A549 treated with AZD2906 at 1 μM for 4 hours (cell line): ENCODE data around the gene CMTM1. TPM values are rescaled to one million over a fixed set of nuclear protein-coding genes. Genes with fewer than 3 reads are reported as not detected.

ENCODE experiments used
- total RNA-seq: library from RNA; stranded (reverse); fragments of 200-300 nt; extraction: Qiagen RNA extraction; gene quantifications from 5 replicates; pipeline ENCODE4 v1.2.3, GENCODE V29; 2022

The CMTM1 gene, protein sequence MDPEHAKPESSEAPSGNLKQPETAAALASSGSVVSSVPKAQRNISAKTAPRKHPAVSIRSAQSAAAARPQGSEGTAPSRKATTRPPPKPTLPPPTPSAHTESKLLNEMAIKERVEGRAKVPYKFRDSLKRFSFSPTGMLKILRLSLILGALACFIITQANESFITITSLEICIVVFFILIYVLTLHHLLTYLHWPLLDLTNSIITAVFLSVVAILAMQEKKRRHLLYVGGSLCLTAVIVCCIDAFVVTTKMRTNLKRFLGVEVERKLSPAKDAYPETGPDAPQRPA
- total RNA-seq: 1.1 to 1.6 TPM (median 1.5 TPM) in 5 replicates

DNA sequence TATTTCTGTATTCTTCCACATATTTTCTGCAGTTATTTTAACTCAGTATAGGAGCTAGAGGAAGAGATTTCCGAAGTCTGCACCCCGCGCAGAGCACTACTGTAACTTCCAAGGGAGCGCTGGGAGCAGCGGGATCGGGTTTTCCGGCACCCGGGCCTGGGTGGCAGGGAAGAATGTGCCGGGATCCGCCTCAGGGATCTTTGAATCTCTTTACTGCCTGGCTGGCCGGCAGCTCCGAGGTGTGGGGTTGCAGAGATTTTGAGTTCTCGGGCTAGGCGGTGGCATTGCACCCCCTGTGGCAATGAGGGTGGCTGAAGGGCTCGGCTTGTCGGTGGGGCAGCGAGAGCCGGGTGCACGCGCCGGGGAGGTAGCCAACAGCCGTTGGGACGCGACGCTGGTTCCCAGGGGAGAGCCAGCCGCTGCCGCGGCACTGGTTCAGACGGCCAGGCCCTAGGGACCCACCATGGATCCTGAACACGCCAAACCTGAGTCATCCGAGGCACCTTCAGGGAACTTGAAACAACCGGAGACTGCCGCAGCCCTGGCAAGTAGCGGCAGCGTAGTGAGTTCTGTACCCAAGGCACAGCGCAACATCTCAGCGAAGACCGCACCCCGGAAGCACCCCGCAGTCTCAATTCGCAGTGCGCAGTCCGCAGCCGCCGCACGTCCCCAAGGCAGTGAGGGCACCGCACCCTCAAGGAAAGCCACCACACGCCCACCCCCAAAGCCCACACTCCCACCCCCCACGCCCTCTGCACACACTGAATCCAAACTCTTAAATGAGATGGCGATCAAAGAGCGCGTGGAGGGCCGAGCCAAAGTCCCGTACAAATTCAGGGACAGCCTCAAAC lies at the start of gene CMTM1:
Gene CMTM1 (plus strand): TSS at position 389 of the 851 bp plus-strand sequence. CDS start 75 bp downstream, at position 464.

DNA sequence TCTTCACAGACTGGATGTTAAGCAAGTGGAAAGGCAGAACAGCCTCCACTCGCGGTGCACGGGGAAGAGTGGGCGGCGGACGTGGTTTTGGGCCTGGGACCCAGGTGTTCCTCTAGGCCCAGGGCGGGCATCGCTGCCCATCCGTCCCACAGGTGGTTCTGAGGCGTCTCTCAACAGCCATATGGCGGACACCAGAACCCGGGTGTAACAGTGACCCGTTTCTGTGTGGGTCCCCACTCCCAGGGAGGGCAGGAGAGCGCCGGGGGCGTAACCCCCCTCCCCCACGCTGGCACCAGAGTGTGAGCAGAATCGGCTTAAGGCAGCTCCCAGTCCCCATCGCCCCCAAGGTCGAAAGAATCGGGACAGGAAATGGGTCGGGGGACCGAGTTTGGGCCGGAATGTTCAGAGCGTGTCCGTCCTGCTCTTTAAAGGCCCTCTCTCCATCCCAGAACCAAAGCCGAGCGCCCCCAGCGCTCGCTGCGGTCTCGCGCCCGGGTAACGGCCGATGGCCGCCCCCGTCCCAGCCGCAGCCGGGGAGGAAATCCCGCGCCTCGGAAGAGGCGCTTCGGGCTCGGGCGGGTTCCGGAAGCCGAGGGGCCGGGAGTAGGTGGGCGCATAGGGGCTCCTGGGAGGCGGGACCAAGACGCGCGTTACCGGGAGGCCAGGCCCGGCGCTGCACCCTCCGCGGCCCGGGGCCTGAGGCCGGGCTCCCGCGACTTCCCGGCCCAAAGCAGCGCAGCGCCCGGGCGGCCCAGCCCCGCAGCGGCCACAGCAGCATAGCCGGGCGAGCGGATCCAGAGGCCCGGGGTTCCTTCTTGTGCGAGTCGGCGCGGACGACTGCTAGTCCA lies 16.7 kb upstream of the CMTM1 start, which contains the start of gene TK2:
Gene TK2 (minus strand): TSS at position 839 of the 848 bp plus-strand sequence. CDS start 61 bp downstream, at position 778.

DNA sequence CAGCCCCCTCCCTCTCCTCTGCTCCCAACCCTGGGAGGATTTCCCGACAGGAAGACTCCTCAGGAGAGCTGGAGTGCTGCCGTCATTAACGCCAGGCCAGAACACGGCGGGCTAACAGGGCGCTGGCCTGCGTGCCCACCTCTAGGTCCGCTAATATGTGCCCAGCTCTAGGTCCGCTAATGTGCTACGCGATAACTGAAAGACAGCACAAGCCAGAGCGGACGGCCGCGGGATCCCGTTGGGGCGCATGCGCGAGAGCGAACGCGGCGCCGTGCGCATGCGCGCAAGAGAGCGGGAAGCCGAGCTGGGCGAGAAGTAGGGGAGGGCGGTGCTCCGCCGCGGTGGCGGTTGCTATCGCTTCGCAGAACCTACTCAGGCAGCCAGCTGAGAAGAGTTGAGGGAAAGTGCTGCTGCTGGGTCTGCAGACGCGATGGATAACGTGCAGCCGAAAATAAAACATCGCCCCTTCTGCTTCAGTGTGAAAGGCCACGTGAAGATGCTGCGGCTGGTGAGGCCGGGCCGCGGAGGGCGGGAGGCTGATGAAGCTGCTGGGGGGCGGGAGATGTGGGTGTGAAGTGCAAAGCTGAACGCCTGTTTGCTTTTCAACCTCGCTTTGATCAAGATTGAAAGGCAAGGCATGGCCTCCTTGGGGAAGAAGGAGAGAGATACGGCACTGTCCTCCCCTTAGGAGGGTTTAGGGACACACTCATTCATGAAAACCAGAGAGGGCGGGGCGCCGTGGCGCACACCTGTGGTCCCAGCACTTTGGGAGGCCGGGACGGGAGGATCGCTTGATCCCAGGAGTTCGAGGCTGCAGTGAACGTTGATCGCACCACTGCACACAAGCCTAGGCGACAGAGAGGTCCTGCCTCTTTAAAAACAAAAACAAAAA lies 13.7 kb upstream of the CMTM1 start, which contains the start of gene CKLF:
Gene CKLF (plus strand): TSS at position 291 of the 892 bp plus-strand sequence. CDS start 140 bp downstream, at position 431.

DNA sequence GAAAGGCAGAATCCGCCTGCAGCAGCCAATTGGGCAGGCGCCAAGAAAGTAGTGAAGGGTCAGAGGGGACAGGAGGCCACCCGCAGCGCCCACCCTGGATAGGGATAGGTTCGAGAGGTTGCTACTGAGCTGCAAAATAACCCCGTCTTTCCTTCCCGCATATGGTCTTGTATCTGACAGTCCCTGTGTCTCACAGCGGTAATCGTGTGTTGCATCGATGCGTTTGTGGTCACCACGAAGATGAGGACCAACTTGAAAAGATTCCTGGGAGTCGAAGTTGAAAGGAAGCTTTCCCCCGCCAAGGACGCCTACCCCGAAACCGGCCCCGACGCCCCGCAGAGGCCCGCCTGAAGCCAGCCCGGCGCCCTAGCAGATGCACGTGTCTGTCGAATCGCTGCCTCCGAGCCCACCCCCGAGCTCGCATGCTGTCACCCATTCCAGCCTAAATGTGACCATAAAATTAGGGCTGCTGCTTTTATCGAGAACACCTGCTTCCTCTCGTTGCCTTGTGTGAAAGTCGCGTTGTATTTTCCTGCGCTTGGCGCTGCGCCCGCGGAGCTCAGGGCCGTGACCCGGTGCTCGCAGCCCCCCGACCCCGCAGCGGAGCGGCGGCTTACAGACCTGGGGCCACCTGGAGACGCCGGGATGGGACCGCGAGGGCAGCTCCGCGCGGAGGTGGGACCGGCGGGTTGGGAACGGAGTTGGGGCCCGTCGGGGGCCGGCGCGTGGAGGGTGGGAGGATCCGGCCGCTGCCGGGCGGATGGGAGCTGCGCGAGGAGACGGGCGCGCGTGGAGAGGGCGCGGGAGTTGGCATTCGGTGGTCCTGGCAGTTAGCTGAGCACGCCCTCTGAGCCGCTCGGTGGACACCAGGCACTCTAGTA lies 12.7 kb downstream of the CMTM1 start, which contains the start of gene CMTM2:
Gene CMTM2 (plus strand): TSS at position 813 of the 881 bp plus-strand sequence. CDS start 145 bp downstream, outside the sequence.

DNA sequence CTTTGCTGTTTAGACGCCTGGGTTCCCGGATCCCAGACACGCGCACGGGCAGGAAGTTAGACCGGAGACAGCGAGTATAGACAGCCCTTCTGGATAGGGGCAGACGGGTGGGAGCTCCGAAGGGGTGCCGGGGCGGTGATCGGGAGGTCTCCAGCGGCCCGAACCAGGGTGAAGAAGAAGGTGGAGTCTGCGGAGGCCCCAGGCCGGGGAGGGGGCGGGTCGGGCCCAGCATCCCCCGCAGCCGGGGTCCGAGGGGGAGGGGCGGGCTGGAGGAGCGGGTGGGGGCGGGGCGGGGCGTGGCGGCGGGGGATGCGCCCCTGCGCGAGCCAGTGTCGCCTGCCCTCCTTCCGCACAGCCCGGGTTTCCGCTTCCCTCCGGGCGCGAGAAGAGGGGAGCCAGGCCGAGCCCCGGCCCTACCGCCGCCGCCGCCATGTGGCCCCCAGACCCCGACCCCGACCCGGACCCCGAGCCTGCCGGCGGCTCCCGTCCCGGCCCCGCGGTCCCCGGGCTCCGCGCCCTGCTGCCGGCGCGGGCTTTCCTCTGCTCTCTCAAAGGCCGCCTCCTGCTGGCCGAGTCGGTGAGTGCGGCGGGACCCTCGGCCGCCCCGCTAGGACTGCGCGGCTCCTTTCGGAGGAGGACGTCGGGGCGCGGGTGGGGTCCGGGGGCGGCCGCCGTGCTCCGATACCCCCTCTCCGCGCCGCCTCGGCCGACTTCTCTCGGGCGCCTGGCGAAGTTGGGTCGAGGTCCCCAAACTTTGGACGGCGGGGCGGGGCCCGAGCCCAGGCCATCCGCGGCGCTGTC lies 38.3 kb downstream of the CMTM1 start, which contains the start of gene CMTM3:
Gene CMTM3 (plus strand): TSS at position 329 of the 801 bp plus-strand sequence. CDS start 102 bp downstream, at position 431.

Other genes with a start within 250 kb of the CMTM1 start
- 0.15 to 0.23 TPM (median 0.17 TPM) in 5 replicates for gene CDH5, start 199.7 kb upstream of the CMTM1 start, total RNA-seq
- 5.0 to 6.7 TPM (median 5.7 TPM) in 5 replicates for gene BEAN1, start 139.1 kb upstream of the CMTM1 start, total RNA-seq
- 17.7 to 21.1 TPM (median 18.7 TPM) in 5 replicates for gene TK2, start 16.3 kb upstream of the CMTM1 start, total RNA-seq
- 61.7 to 67.5 TPM (median 65.4 TPM) in 5 replicates for gene CKLF, start 13.9 kb upstream of the CMTM1 start, total RNA-seq
- not detected in 5 replicates for gene CMTM2, start 13.0 kb downstream of the CMTM1 start, total RNA-seq
- gene CMTM3, start 38.3 kb downstream of the CMTM1 start, total RNA-seq: 98.3 to 109 TPM (median 103 TPM) in 5 replicates
- 23.3 to 36.2 TPM (median 33.8 TPM) in 5 replicates for gene CMTM4, start 130.3 kb downstream of the CMTM1 start, total RNA-seq
- gene DYNC1LI2, start 185.2 kb downstream of the CMTM1 start, total RNA-seq: 39.0 to 57.7 TPM (median 46.9 TPM) in 5 replicates
- 0.05 TPM in 1 of 5 replicates, not detected in the others for gene TERB1, start 235.1 kb downstream of the CMTM1 start, total RNA-seq